Mesothelial cell of epicardium (in vitro differentiated cells): ENCODE measurements around the gene DDIT4. TPM values are rescaled to one million over a fixed set of nuclear protein-coding genes. Genes with fewer than 3 reads are reported as not detected.
A peak's percentile ranks its signal among the peaks of the same experiment; 100 is the strongest.

ENCODE experiments used
- DNase-seq, 2 experiments: peaks; one replicate each; pipeline ENCODE4 v3.0.0; 2021; ENCODE audit warnings: low spot score in 2 of 2; ENCODE audit not compliant: unreplicated experiment in 2 of 2
- H3K27ac Mint-ChIP-seq: 2 replicates; pipeline ENCODE4 v1.8.0; 2021; ENCODE audit warnings: mixed read lengths
- H3K27me3 Mint-ChIP-seq: 2 replicates; pipeline ENCODE4 v1.8.0; 2021; ENCODE audit warnings: low read depth, mixed read lengths
- H3K36me3 Mint-ChIP-seq: 2 replicates; pipeline ENCODE4 v1.8.0; 2021; ENCODE audit warnings: mixed read lengths
- H3K4me1 Mint-ChIP-seq: 2 replicates; pipeline ENCODE4 v1.8.0; 2021; ENCODE audit warnings: mixed read lengths
- H3K4me3 Mint-ChIP-seq: 2 replicates; pipeline ENCODE4 v1.8.0; 2021; ENCODE audit warnings: mild to moderate bottlenecking, moderate library complexity, mixed read lengths
- H3K9me3 Mint-ChIP-seq: 2 replicates; pipeline ENCODE4 v1.8.0; 2021; ENCODE audit warnings: mixed read lengths
- total RNA-seq: library from RNA; stranded (reverse); gene quantifications from 3 replicates; pipeline ENCODE4 v1.2.1, GENCODE V29; 2021
- TF ChIP-seq, protein P1 (sequence below): fragments of 200-600 bp; sonication (generic); IDR thresholded peaks from one replicate; pipeline ENCODE4 v1.5.0; 2021; ENCODE audit warnings: antibody characterized with exemption; ENCODE audit not compliant: unreplicated experiment

The DDIT4 gene
- total RNA-seq, 1 donor from 2014 or later: 61.9 TPM

- Mint-ChIP-seq H3K36me3 (no peaks in the 10 kb centered on the region), H3K4me3 (no peak overlapping the region), H3K27me3 (no peaks in the 10 kb centered on the region), H3K4me1 (peaks cover 24% of the 10 kb centered on the region), H3K27ac (no peak overlapping the region), H3K9me3 (no peaks in the 10 kb centered on the region)
- no peak for DNase-seq
- TF ChIP-seq, protein P1, sequence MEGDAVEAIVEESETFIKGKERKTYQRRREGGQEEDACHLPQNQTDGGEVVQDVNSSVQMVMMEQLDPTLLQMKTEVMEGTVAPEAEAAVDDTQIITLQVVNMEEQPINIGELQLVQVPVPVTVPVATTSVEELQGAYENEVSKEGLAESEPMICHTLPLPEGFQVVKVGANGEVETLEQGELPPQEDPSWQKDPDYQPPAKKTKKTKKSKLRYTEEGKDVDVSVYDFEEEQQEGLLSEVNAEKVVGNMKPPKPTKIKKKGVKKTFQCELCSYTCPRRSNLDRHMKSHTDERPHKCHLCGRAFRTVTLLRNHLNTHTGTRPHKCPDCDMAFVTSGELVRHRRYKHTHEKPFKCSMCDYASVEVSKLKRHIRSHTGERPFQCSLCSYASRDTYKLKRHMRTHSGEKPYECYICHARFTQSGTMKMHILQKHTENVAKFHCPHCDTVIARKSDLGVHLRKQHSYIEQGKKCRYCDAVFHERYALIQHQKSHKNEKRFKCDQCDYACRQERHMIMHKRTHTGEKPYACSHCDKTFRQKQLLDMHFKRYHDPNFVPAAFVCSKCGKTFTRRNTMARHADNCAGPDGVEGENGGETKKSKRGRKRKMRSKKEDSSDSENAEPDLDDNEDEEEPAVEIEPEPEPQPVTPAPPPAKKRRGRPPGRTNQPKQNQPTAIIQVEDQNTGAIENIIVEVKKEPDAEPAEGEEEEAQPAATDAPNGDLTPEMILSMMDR: no peak
Measured at GRCh38 chr10:72309290-72310240, 35.8 kb downstream of the DDIT4 start.

DNA sequence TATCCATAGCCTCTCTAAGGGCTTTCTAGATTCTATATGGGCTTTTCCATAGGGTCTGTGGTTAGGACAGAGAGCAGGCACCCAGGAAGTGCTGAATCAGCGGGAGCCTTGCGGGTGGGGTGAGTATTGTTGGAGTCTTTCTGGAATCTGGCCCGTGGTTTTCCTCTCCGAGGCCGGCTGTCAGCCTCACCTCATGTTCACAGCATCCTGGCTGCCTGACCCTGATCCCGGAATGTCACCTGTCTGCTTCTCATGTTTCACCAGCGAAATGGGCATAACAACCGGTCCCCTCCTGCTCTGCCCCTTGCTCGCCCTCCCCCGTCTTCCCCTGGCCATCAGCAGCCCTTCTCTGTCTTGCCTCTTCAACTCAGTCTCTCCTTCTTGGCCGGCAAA is 36.5 kb downstream of the DDIT4 start:
- Mint-ChIP-seq H3K27ac (peak overlapping the region; percentile 5), H3K4me3 (no peak overlapping the region), H3K36me3 (no peaks in the 10 kb centered on the region), H3K9me3 (no peaks in the 10 kb centered on the region), H3K27me3 (no peaks in the 10 kb centered on the region), H3K4me1 (peaks cover 28% of the 10 kb centered on the region)
- no peak for DNase-seq
- TF ChIP-seq, protein P1: no peak

DNA sequence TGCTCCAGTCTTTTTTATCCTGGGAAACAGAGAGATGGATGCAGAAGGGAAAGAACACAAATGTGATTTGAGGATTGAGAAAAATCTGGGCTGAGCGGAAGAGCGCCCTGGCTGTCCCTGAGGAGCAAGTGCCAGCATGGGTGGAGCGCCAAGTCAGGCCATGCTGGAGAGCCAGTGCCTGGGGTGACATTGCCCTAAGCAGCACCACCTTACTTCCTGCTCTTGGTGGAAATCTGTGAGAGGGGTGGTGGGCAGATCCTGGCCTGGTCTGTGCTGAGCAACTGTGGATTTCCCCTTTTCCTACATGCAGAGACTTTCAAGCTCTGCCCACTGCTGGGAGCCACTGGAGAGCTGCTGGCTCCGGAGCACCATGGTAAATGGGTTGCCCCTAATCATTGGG is 36.9 kb downstream of the DDIT4 start:
- DNase-seq: no peak
- no peaks in the 10 kb centered on the region for H3K27me3 Mint-ChIP-seq
- no peaks in the 10 kb centered on the region for H3K36me3 Mint-ChIP-seq
- TF ChIP-seq, protein P1: no peak
- H3K4me1 Mint-ChIP-seq: peaks cover 32% of the 10 kb centered on the region
- H3K4me3 Mint-ChIP-seq: no peak overlapping the region
- no peaks in the 10 kb centered on the region for H3K9me3 Mint-ChIP-seq
- peak overlapping the region; percentile 5 for H3K27ac Mint-ChIP-seq

DNA sequence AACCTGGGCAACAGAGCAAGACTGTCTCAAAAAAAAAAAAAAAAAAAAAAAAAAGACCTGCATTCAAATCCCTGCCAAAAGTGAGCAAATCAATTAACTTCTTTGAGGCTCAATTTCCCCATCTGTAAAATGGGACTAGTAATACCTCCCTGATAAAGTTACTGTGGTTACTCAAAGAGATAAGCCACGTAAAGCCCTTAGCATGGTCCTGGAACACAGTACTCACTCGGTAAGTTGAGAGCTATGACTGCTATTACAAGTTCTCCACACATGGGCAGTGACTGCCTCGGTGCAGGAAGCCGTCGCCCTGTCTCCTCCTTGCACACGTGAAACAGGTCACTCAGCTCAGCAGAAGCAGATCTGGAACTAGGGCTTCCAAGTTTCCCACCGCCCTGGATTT is 37.9 kb downstream of the DDIT4 start:
- Mint-ChIP-seq H3K27me3 (no peaks in the 10 kb centered on the region), H3K9me3 (no peaks in the 10 kb centered on the region), H3K4me1 (peaks cover 38% of the 10 kb centered on the region), H3K4me3 (no peak overlapping the region), H3K27ac (no peak overlapping the region), H3K36me3 (no peaks in the 10 kb centered on the region)
- TF ChIP-seq, protein P1: no peak
- no peak for DNase-seq

DNA sequence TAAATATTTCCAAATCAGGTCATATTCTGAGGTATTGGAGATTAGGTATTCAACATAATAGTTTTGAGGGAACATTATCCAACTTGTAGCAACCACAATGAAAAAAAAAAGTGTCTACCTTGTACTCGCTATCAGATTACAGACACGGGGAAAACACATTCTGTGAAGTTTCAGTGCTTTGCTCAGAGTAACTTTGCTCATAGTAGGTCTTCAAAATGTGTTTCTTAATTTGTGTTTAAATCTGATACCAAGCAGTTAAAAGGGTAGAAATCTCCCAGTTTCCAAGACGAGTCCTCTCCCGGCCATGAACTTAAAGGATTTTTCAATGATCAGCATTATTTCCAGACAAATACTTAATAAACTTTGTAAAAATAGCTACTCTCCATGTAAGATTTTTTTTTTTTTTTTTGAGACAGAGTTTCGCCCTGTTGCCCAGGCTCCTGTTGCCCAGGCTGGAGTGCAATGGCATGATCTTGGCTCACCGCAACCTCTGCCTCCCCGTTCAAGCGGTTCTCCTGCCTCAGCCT is 39.2 kb downstream of the DDIT4 start:
- TF ChIP-seq, protein P1: no peak
- H3K4me3 Mint-ChIP-seq: no peak overlapping the region
- no peak for DNase-seq
- H3K27ac Mint-ChIP-seq: no peak overlapping the region
- no peaks in the 10 kb centered on the region for H3K27me3 Mint-ChIP-seq
- H3K9me3 Mint-ChIP-seq: no peaks in the 10 kb centered on the region
- H3K36me3 Mint-ChIP-seq: no peaks in the 10 kb centered on the region
- peaks cover 38% of the 10 kb centered on the region for H3K4me1 Mint-ChIP-seq
